DOHH2 (cell line): ENCODE results near the gene C20orf173.

Source experiments
- CTCF ChIP-seq: fragments of 200-600 bp; sonication (generic); IDR thresholded peaks from one replicate; pipeline ENCODE4 v1.5.1; 2014; ENCODE audit warnings: antibody characterized with exemption, mild to moderate bottlenecking, low read depth, low read length; ENCODE audit not compliant: poor library complexity, severe bottlenecking
- EZH2phosphoT487 ChIP-seq: fragments of 200-600 bp; sonication (generic); IDR thresholded peaks from 2 replicates; pipeline ENCODE4 v1.6.1; 2017; ENCODE audit warnings: borderline replicate concordance, mild to moderate bottlenecking, antibody characterized with exemption, low read length, moderate library complexity, mixed read lengths

DNA sequence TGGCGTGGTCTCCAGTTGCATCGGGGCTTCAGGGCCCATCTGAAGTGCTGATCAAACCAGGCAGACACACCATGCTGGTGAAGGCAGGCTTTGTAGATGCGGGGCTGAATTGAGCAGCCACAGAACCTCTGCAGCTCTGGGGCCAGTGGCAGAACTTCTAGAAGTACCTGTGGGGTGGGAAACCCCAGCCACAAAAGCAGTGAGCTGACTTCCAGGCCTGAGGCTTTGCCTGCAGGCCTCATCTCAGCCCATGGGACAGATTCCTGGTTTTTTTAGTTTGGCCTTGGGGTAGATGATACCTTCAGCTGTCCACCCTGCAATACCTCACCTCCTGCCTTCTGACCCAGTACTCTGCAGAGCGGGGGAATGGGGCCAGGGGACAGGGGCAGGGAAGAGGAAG lies 14.1 kb downstream of the C20orf173 start:
- TF ChIP-seq CTCF = no peak
- TF ChIP-seq EZH2phosphoT487 = no peak
